Stimulated activated CD8-positive, alpha-beta memory T cell treated with anti-CD3 and anti-CD28 coated beads, Interleukin-15, amount 100 ng/mL, for 24 hours (primary cell): ENCODE measurements around the gene TAF1C.
A peak's percentile ranks its signal among the peaks of the same experiment; 100 is the strongest.
"Not testable (repeated sequence)": the region's sequence is repeated elsewhere in the genome, so short reads cannot be mapped to it uniquely, and the experiment has no call there.

Source experiments
- DNase-seq: peaks from one replicate; pipeline ENCODE4 v3.0.0-alpha.2; 2020; ENCODE audit warnings: low read depth

TAF1C gene

GRCh38 chr16:84186685-84187437 lies at the start of gene TAF1C:
TSS of gene TAF1C (minus strand) at chr16:84187057. CDS start at chr16:84184988, 2,069 bp downstream.
- peak; percentile 86 for DNase-seq

GRCh38 chr16:84234321-84235241 lies 47.7 kb upstream of the TAF1C start:
- no peak for DNase-seq

GRCh38 chr16:84233748-84234147 lies 46.9 kb upstream of the TAF1C start:
- no peak for DNase-seq

- DNase-seq: no peak
Measured at GRCh38 chr16:84232969-84233368, 46.1 kb upstream of the TAF1C start.

GRCh38 chr16:84232060-84232459 lies 45.2 kb upstream of the TAF1C start:
- DNase-seq: no peak

GRCh38 chr16:84229471-84229870 lies 42.6 kb upstream of the TAF1C start:
- no peak for DNase-seq

GRCh38 chr16:84228256-84228838 lies 41.5 kb upstream of the TAF1C start:
- DNase-seq: no peak

GRCh38 chr16:84227548-84227947 lies 40.7 kb upstream of the TAF1C start:
- no peak for DNase-seq

GRCh38 chr16:84226026-84226425 lies 39.2 kb upstream of the TAF1C start:
- no peak for DNase-seq

- DNase-seq: no peak
Measured at GRCh38 chr16:84225571-84225970, 38.7 kb upstream of the TAF1C start.

GRCh38 chr16:84225126-84225525 lies 38.3 kb upstream of the TAF1C start:
- no peak for DNase-seq

GRCh38 chr16:84224554-84224953 lies 37.7 kb upstream of the TAF1C start:
- DNase-seq: no peak

GRCh38 chr16:84223456-84223855 lies 36.6 kb upstream of the TAF1C start:
- no peak for DNase-seq

GRCh38 chr16:84220851-84221250 lies 34.0 kb upstream of the TAF1C start:
- no peak for DNase-seq

- DNase-seq: no peak
Measured at GRCh38 chr16:84218956-84219355, 32.1 kb upstream of the TAF1C start.

- no peak for DNase-seq
Measured at GRCh38 chr16:84218176-84218823, 31.4 kb upstream of the TAF1C start.

GRCh38 chr16:84216144-84216543 lies 29.3 kb upstream of the TAF1C start:
- not testable (repeated sequence) for DNase-seq

GRCh38 chr16:84215531-84215930 lies 28.7 kb upstream of the TAF1C start:
- DNase-seq: no peak

- no peak for DNase-seq
Measured at GRCh38 chr16:84214451-84215066, 27.7 kb upstream of the TAF1C start.

- no peak for DNase-seq
Measured at GRCh38 chr16:84212631-84213030, 25.8 kb upstream of the TAF1C start.

- no peak for DNase-seq
Measured at GRCh38 chr16:84212154-84212553, 25.3 kb upstream of the TAF1C start.

- DNase-seq: no peak
Measured at GRCh38 chr16:84209989-84210388, 23.1 kb upstream of the TAF1C start.
